H1 (cell line): ENCODE data around the gene SH3BGRL3. TPM values are rescaled to one million over a fixed set of nuclear protein-coding genes. Genes with fewer than 3 reads are reported as not detected.

Source experiments
- CTCF ChIA-PET: fragments of 300-600 bp; sonication (Branson Sonifier 250); formaldehyde crosslinking; loops from one replicate; lab custom pipeline; 2021; ENCODE audit not compliant: partially characterized antibody; lab: Charles Lee
- POLR2A ChIA-PET: fragments of 300-600 bp; sonication (Branson Sonifier 250); formaldehyde crosslinking; loops from one replicate; lab custom pipeline; 2021; ENCODE audit warnings: inconsistent platforms; ENCODE audit not compliant: partially characterized antibody; lab: Charles Lee
- DNase-seq, 2 experiments: peaks; one replicate each; pipeline versions ENCODE4 v3.0.0 to v3.0.0-alpha.2; 2010 to 2022; ENCODE audit warnings: low spot score in 2 of 2, low read depth in 1 of 2, mixed read lengths in 1 of 2
- FAIRE-seq: peaks from 2 replicates; lab custom pipeline; 2011; peaks lifted over from hg19 to GRCh38; lab: Jason Lieb, UNC
- H2AFZ ChIP-seq: 2 replicates; pipeline ENCODE4 v1.8.1; 2012; ENCODE audit warnings: low read length, inconsistent platforms
- H2AK5ac ChIP-seq: 2 replicates; pipeline ENCODE4 v1.6.1; 2013; ENCODE audit warnings: low read depth, low read length
- H2BK120ac ChIP-seq: replicated peaks from 2 replicates; pipeline ENCODE3; 2013; ENCODE audit warnings: low read depth, low read length, inconsistent platforms
- H2BK12ac ChIP-seq: 2 replicates; pipeline ENCODE4 v1.6.1; 2013; ENCODE audit warnings: low read depth, low read length
- H2BK15ac ChIP-seq: 2 replicates; pipeline ENCODE4 v1.6.1; 2013; ENCODE audit warnings: low read length
- H2BK20ac ChIP-seq: 2 replicates; pipeline ENCODE4 v1.6.1; 2013; ENCODE audit warnings: low read length
- H2BK5ac ChIP-seq: 2 replicates; pipeline ENCODE4 v1.6.1; 2013; ENCODE audit warnings: low read depth, low read length
- H3K14ac ChIP-seq: 2 replicates; pipeline ENCODE4 v1.6.1; 2013; ENCODE audit warnings: inconsistent platforms; ENCODE audit not compliant: insufficient read length
- H3K18ac ChIP-seq: 2 replicates; pipeline ENCODE4 v1.6.1; 2013; ENCODE audit warnings: low read length; ENCODE audit errors: extremely low read depth
- H3K23ac ChIP-seq: 2 replicates; pipeline ENCODE4 v1.6.1; 2013; ENCODE audit warnings: inconsistent platforms; ENCODE audit not compliant: insufficient read length
- H3K23me2 ChIP-seq: 2 replicates; pipeline ENCODE4 v1.6.1; 2013; ENCODE audit warnings: low read depth, low read length
- H3K27ac ChIP-seq: 2 replicates; pipeline ENCODE4 v1.6.1; 2011; ENCODE audit warnings: low read depth, low read length, inconsistent platforms
- H3K27me3 ChIP-seq, 4 experiments: replicated peaks in 1 of 4; 1 replicate in 1 of 4; 2 replicates in 3 of 4; pipeline versions ENCODE4 v1.6.1 to v1.8.1; 2011 to 2013; ENCODE audit warnings: low read length in 3 of 4, mild to moderate bottlenecking in 3 of 4, inconsistent platforms in 2 of 4, mixed read lengths in 2 of 4, moderate library complexity in 1 of 4; ENCODE audit not compliant: control insufficient read depth in 3 of 4, insufficient read depth in 3 of 4; ENCODE audit errors: extremely low read depth in 1 of 4
- H3K36me3 ChIP-seq, 4 experiments: 2 replicates each; pipeline versions ENCODE4 v1.6.1 to v1.8.1; 2011 to 2013; ENCODE audit warnings: mild to moderate bottlenecking in 4 of 4, low read length in 3 of 4, moderate library complexity in 2 of 4, control low read depth in 1 of 4, inconsistent platforms in 1 of 4; ENCODE audit not compliant: insufficient read depth in 4 of 4, control insufficient read depth in 2 of 4
- H3K4ac ChIP-seq: replicated peaks from 2 replicates; pipeline ENCODE3; 2013; ENCODE audit warnings: low read length, low read depth, mixed read lengths, inconsistent platforms; ENCODE audit not compliant: insufficient read length
- H3K4me1 ChIP-seq, 4 experiments: replicated peaks in 1 of 4; 1 replicate in 1 of 4; 2 replicates in 3 of 4; pipeline versions ENCODE4 v1.6.1 to v1.8.1; 2011 to 2013; ENCODE audit warnings: low read length in 3 of 4, inconsistent platforms in 2 of 4, mixed read lengths in 1 of 4; ENCODE audit not compliant: insufficient read depth in 4 of 4, control insufficient read depth in 3 of 4
- H3K4me2 ChIP-seq, 2 experiments: 2 replicates each; pipeline versions ENCODE4 v1.6.1 to v1.8.1; 2011 to 2013; ENCODE audit warnings: low read depth in 2 of 2, low read length in 2 of 2, control low read depth in 1 of 2, inconsistent platforms in 1 of 2, mild to moderate bottlenecking in 1 of 2; ENCODE audit not compliant: insufficient read depth in 1 of 2
- H3K4me3 ChIP-seq, 4 experiments: fragments of 200-600, 300-600 bp in 1 of 4; sonication (generic), shearing (Covaris generic), sonication (Bioruptor Twin) in 1 of 4; 2 replicates each; pipeline versions ENCODE4 v1.5.1 to v1.8.1; 2011 to 2016; ENCODE audit warnings: low read length in 4 of 4, low read depth in 3 of 4, control low read depth in 2 of 4, inconsistent platforms in 2 of 4, mild to moderate bottlenecking in 2 of 4, mixed read lengths in 1 of 4, moderate library complexity in 1 of 4; ENCODE audit not compliant: insufficient read depth in 2 of 4; ENCODE audit errors: extremely low read depth in 1 of 4
- H3K56ac ChIP-seq: replicated peaks from 2 replicates; pipeline ENCODE3; 2013; ENCODE audit warnings: low read depth, mild to moderate bottlenecking, mixed read lengths, low read length, inconsistent platforms; ENCODE audit not compliant: insufficient read length
- H3K79me1 ChIP-seq: 2 replicates; pipeline ENCODE4 v1.6.1; 2013; ENCODE audit warnings: low read depth, low read length, control low read depth
- H3K79me2 ChIP-seq, 2 experiments: 2 replicates each; pipeline versions ENCODE4 v1.6.1 to v1.8.1; 2012 to 2013; ENCODE audit warnings: low read length in 2 of 2, mild to moderate bottlenecking in 2 of 2, inconsistent platforms in 1 of 2; ENCODE audit not compliant: insufficient read depth in 2 of 2, control insufficient read depth in 1 of 2
- H3K9ac ChIP-seq, 4 experiments: replicated peaks in 1 of 4; 1 replicate in 1 of 4; 2 replicates in 3 of 4; pipeline versions ENCODE4 v1.6.1 to v1.8.1; 2011 to 2013; ENCODE audit warnings: low read depth in 3 of 4, low read length in 3 of 4, control low read depth in 2 of 4, mild to moderate bottlenecking in 2 of 4, moderate library complexity in 2 of 4, inconsistent platforms in 1 of 4; ENCODE audit errors: extremely low read depth in 1 of 4
- H3K9me3 ChIP-seq, 2 experiments: 2 replicates each; pipeline versions ENCODE4 v1.6.1 to v1.8.1; 2012 to 2013; ENCODE audit warnings: mild to moderate bottlenecking in 2 of 2, moderate library complexity in 2 of 2, control low read depth in 1 of 2, inconsistent platforms in 1 of 2, low read depth in 1 of 2, low read length in 1 of 2, mixed read lengths in 1 of 2; ENCODE audit not compliant: insufficient read depth in 2 of 2
- H4K20me1 ChIP-seq, 2 experiments: replicated peaks in 1 of 2; 2 replicates each; pipeline versions ENCODE3 to v1.8.1; 2011 to 2013; ENCODE audit warnings: inconsistent platforms in 2 of 2, low read length in 2 of 2, mild to moderate bottlenecking in 1 of 2; ENCODE audit not compliant: insufficient read depth in 2 of 2, control insufficient read depth in 1 of 2
- H4K5ac ChIP-seq: 2 replicates; pipeline ENCODE4 v1.6.1; 2013; ENCODE audit warnings: low read length, low read depth, mixed read lengths, inconsistent platforms; ENCODE audit not compliant: insufficient read length
- H4K8ac ChIP-seq: 2 replicates; pipeline ENCODE4 v1.8.0; 2013; ENCODE audit warnings: mild to moderate bottlenecking, moderate library complexity, low read length, inconsistent platforms; ENCODE audit not compliant: insufficient read depth; ENCODE audit errors: extremely low read depth
- H4K91ac ChIP-seq: replicated peaks from 2 replicates; pipeline ENCODE3; 2013; ENCODE audit warnings: low read length, mixed read lengths, inconsistent platforms; ENCODE audit not compliant: insufficient read length
- ASH2L ChIP-seq: fragments of 200-600, 300-600 bp; sonication (generic); IDR thresholded peaks from one replicate; pipeline ENCODE4 v1.7.1; 2017; ENCODE audit warnings: low read length
- ATF3 ChIP-seq: IDR thresholded peaks from 2 replicates; pipeline ENCODE4 v1.6.1; 2011; ENCODE audit warnings: low read depth, mild to moderate bottlenecking, low read length; ENCODE audit not compliant: insufficient read depth
- BACH1 ChIP-seq: IDR thresholded peaks from 2 replicates; pipeline ENCODE4 v1.6.1; 2012; ENCODE audit warnings: low read length, improper control_type of control experiment
- CTBP2 ChIP-seq: IDR thresholded peaks from 2 replicates; pipeline ENCODE4 v1.7.0; 2011; ENCODE audit warnings: borderline replicate concordance, mild to moderate bottlenecking, moderate library complexity, mixed read lengths, low read length; ENCODE audit not compliant: insufficient read depth, insufficient read length
- EP300 ChIP-seq, 2 experiments: IDR thresholded peaks; 1 replicate in 1 of 2; 2 replicates in 1 of 2; pipeline ENCODE4 v1.6.1; 2011 to 2012; ENCODE audit warnings: low read depth in 2 of 2, low read length in 2 of 2, mild to moderate bottlenecking in 2 of 2, borderline replicate concordance in 1 of 2, inconsistent platforms in 1 of 2, moderate library complexity in 1 of 2
- RFX5 ChIP-seq: IDR thresholded peaks from 2 replicates; pipeline ENCODE4 v1.6.1; 2011; ENCODE audit warnings: low read depth, low read length, improper control_type of control experiment, borderline replicate concordance
- SUZ12 ChIP-seq: fragments of 200-600 bp; sonication (generic); IDR thresholded peaks from 2 replicates; pipeline ENCODE4 v1.6.1; 2012; ENCODE audit warnings: mild to moderate bottlenecking, inconsistent platforms, low read length, moderate library complexity, mixed read lengths
- TAF1 ChIP-seq: IDR thresholded peaks from 2 replicates; pipeline ENCODE4 v1.6.1; 2011; ENCODE audit warnings: mild to moderate bottlenecking, low read depth, low read length
- TAF7 ChIP-seq: optimal IDR thresholded peaks from 2 replicates; pipeline ENCODE3; 2011; ENCODE audit warnings: low read depth, mild to moderate bottlenecking, inconsistent platforms, low read length, moderate library complexity, borderline replicate concordance
- ZNF274 ChIP-seq: IDR thresholded peaks from 2 replicates; pipeline ENCODE4 v1.7.0; 2012; ENCODE audit warnings: low read length, borderline replicate concordance; ENCODE audit errors: extremely low read depth
- WGBS, 2 experiments: shearing (Covaris generic) in 1 of 2; methylation state at CpG; one replicate each; pipeline versions ENCODE4 v1.1.6 to v1.1.7; 2013 to 2015; ENCODE audit warnings: low lambda C conversion rate in 2 of 2, mixed read lengths in 2 of 2, inconsistent platforms in 1 of 2, low coverage in 1 of 2, missing lambda C conversion rate in 1 of 2; ENCODE audit not compliant: insufficient replicate concordance in 2 of 2, insufficient coverage in 1 of 2, insufficient read length in 1 of 2; ENCODE audit errors: extremely low coverage in 1 of 2, missing lambda C conversion rate in 1 of 2; 5-methylcytosine and 5-hydroxymethylcytosine counted together
- polyA plus RNA-seq, 7 experiments: library from polyadenylated mRNA; depleted of rRNA in 3 of 7; stranded (reverse) in 5 of 7; unstranded in 2 of 7; fragments of >200 nt in 5 of 7; fragments of 200-250 nt in 2 of 7; gene quantifications; 1 replicate in 5 of 7; 2 replicates in 1 of 7; 4 replicates in 1 of 7; pipeline versions ENCODE4 v1.2.1 to v1.2.3, GENCODE V29; 2011 to 2013; ENCODE audit warnings: missing spikeins in 2 of 7, mixed read lengths in 2 of 7
- total RNA-seq: library from RNA; stranded (reverse); fragmentation: NEBNext Ultra II Directional; extraction: Animal tissue kit (Norgen Biotek cat#: 25700); gene quantifications from 2 replicates; pipeline ENCODE4 v1.2.1, GENCODE V29; 2021

The SH3BGRL3 gene
- total and polyA plus RNA-seq, 2 of the 8 experiments (the other 6 are each of a cell fraction or from before 2014, with no cell fraction given), result 77.8 to 107 TPM

GRCh38 chr1:26234644-26235370 is 45.1 kb upstream of the SH3BGRL3 start:
- CTCF ChIA-PET, result interaction anchor here (0.5 to 6.5 kb wide), 39 partner anchors 9 to 442 kb away, joined by 3 to 69 read pairs (median 4); partner anchors contain the start of genes C1orf232, CATSPER4, CD52 and CNKSR1
- H3K79me2 ChIP-seq, result peaks cover 5 to 49% of the 10 kb centered on the region in 2 experiments
- TF ChIP-seq TAF1 (no peak), ATF3 (no peak), CTBP2 (no peak), SUZ12 (no peak), TAF7 (no peak), RFX5 (no peak), BACH1 (no peak), ASH2L (peak; percentile 26), ZNF274 (no peak), EP300 (IDR thresholded peaks at IDR 0.05; ENCODE audit: borderline replicate concordance in 1 of 2, low read depth in 2 of 2, low read length in 2 of 2) (no peak)

More at GRCh38 chr1:26234644-26235370, 45.1 kb upstream of the SH3BGRL3 start:
- H2BK20ac ChIP-seq, result no peak overlapping the region
- peak overlapping the region; percentile 83 to 98 (median 90) for H3K4me3 ChIP-seq
- peak overlapping the region; percentile 52 for H4K91ac ChIP-seq
- H3K18ac ChIP-seq, result peak overlapping the region; percentile 26; the same call in 1 of the 2 replicates
- H4K5ac ChIP-seq, result peak overlapping the region; percentile 50
- peak overlapping the region; percentile 54; the same call in 1 of the 2 replicates for H2AFZ ChIP-seq
- peak overlapping the region; percentile 63 to 89 (median 72) for H3K9ac ChIP-seq
- no peak overlapping the region for H3K14ac ChIP-seq
- peaks cover 9% of the 10 kb centered on the region for H3K79me1 ChIP-seq
- peak overlapping the region; percentile 89; the same call in 1 of the 2 replicates for H4K8ac ChIP-seq
- peak overlapping the region; percentile 39; the same call in 1 of the 2 replicates for H3K27ac ChIP-seq
- DNase-seq, result no peak
- peak overlapping the region; percentile 26; the same call in 1 of the 2 replicates for H2BK5ac ChIP-seq
- 0 out of 2 replicates have a peak overlapping the region, but pooled peaks have one; percentile 4 for H2AK5ac ChIP-seq
- H3K4me1 ChIP-seq, result peaks cover 2 to 6% (median 4%) of the 10 kb centered on the region in 4 experiments; a peak in 6 of 7 replicates
- peak; percentile 60 for FAIRE-seq
- H4K20me1 ChIP-seq, result peaks cover 4 to 10% of the 10 kb centered on the region in 2 experiments
- H3K4me2 ChIP-seq, result peak overlapping the region; percentile 87 to 98
- peak overlapping the region; percentile 0 for H2BK12ac ChIP-seq
- H3K9me3 ChIP-seq, result no peaks in the 10 kb centered on the region
- H3K23me2 ChIP-seq, result peaks cover 4% of the 10 kb centered on the region; the same call in 1 of the 2 replicates
- POLR2A ChIA-PET, result interaction anchor here (0.6 to 1.9 kb wide), 15 partner anchors 10 to 238 kb away, joined by 3 to 7 read pairs (median 3); partner anchors contain the start of genes C1orf232, CATSPER4, LIN28A and PDIK1L
- WGBS, 2 experiments, result 3% methylated on average over 30 of the region's 30 CpGs; no CpG with 5 or more reads in 1 of the 2 experiments
- no peak overlapping the region for H3K23ac ChIP-seq
- H3K27me3 ChIP-seq, result no peaks in the 10 kb centered on the region
- H2BK120ac ChIP-seq, result no peak overlapping the region
- no peak overlapping the region for H2BK15ac ChIP-seq
- peak overlapping the region; percentile 57 for H3K4ac ChIP-seq
- H3K56ac ChIP-seq, result peak overlapping the region; percentile 42
- peaks cover 0 to 5% (median 0%) of the 10 kb centered on the region in 4 experiments; a peak in 1 of 8 replicates for H3K36me3 ChIP-seq
